Endothelial cell of umbilical vein (primary cell): ENCODE measurements around the gene DLX6. TPM values are rescaled to one million over a fixed set of nuclear protein-coding genes. Genes with fewer than 3 reads are reported as not detected.

Source experiments
- BruUV-seq: library from RNA; stranded (reverse); fragments of 400-500 nt; replicated peaks from 2 replicates; lab custom pipeline; 2021; lab: Mats Ljungman, UMichigan
- CTCF ChIA-PET: fragments of 300-600, 350-600 bp; sonication (Branson Sonifier 250); formaldehyde crosslinking; loops from one replicate; lab custom pipeline; 2021; ENCODE audit warnings: antibody characterized with exemption, inconsistent platforms; lab: Charles Lee
- POLR2A ChIA-PET: fragments of 300-600, 350-600 bp; sonication (Branson Sonifier 250); formaldehyde crosslinking; loops from one replicate; lab custom pipeline; 2021; ENCODE audit warnings: antibody characterized with exemption, inconsistent platforms; lab: Charles Lee
- DNase-seq: peaks from one replicate; pipeline ENCODE4 v3.0.0-alpha.2; 2011; ENCODE audit warnings: low read depth, low spot score
- FAIRE-seq: peaks from 2 replicates; lab custom pipeline; 2011; peaks lifted over from hg19 to GRCh38; lab: Jason Lieb, UNC
- H2AFZ ChIP-seq: 2 replicates; pipeline ENCODE4 v1.6.0; 2012; ENCODE audit warnings: low read depth, low read length, control low read depth, inconsistent platforms
- H3K27ac ChIP-seq: 2 replicates; pipeline ENCODE4 v1.5.1; 2011; ENCODE audit warnings: low read depth, mild to moderate bottlenecking, control low read depth, low read length, moderate library complexity; ENCODE audit not compliant: insufficient read depth
- H3K27me3 ChIP-seq, 2 experiments: 2 replicates each; pipeline versions ENCODE4 v1.6.0 to v1.6.1; 2011; ENCODE audit warnings: low read length in 2 of 2, mixed read lengths in 1 of 2; ENCODE audit not compliant: control insufficient read depth in 2 of 2, insufficient read depth in 2 of 2
- H3K36me3 ChIP-seq, 2 experiments: 2 replicates in 1 of 2; 3 replicates in 1 of 2; pipeline ENCODE4 v1.5.1; 2011; ENCODE audit warnings: low read length in 2 of 2, mild to moderate bottlenecking in 1 of 2, moderate library complexity in 1 of 2; ENCODE audit not compliant: control insufficient read depth in 2 of 2, insufficient read depth in 2 of 2; ENCODE audit errors: extremely low read depth in 1 of 2
- H3K4me1 ChIP-seq: 3 replicates; pipeline ENCODE4 v1.5.1; 2011; ENCODE audit warnings: mild to moderate bottlenecking, low read length; ENCODE audit not compliant: control insufficient read depth, insufficient read depth; ENCODE audit errors: extremely low read depth
- H3K4me2 ChIP-seq: 2 replicates; pipeline ENCODE4 v1.6.1; 2011; ENCODE audit warnings: low read length, control low read depth, mixed read lengths; ENCODE audit not compliant: insufficient read depth
- H3K4me3 ChIP-seq, 3 experiments: fragments of 200-600 bp in 1 of 3; sonication (generic), shearing (Covaris generic) in 1 of 3; replicated peaks in 1 of 3; 2 replicates each; pipeline ENCODE4 v1.5.1; 2011 to 2016; ENCODE audit warnings: control low read depth in 3 of 3, low read length in 3 of 3, mild to moderate bottlenecking in 2 of 3, inconsistent platforms in 1 of 3, low read depth in 1 of 3, moderate library complexity in 1 of 3; ENCODE audit not compliant: insufficient read depth in 1 of 3
- H3K79me2 ChIP-seq: 2 replicates; pipeline ENCODE4 v1.6.0; 2012; ENCODE audit warnings: low read length, inconsistent platforms; ENCODE audit not compliant: control insufficient read depth, insufficient read depth
- H3K9ac ChIP-seq: replicated peaks from 2 replicates; pipeline ENCODE3; 2011; ENCODE audit warnings: low read length, control low read depth; ENCODE audit not compliant: insufficient read depth; ENCODE audit errors: extremely low read depth
- H3K9me1 ChIP-seq: replicated peaks from 3 replicates; pipeline ENCODE4 v1.6.0; 2011; ENCODE audit warnings: mild to moderate bottlenecking, low read length; ENCODE audit not compliant: control insufficient read depth, insufficient read depth; ENCODE audit errors: extremely low read depth
- H3K9me3 ChIP-seq: replicated peaks from 2 replicates; pipeline ENCODE4 v1.5.1; 2012; ENCODE audit warnings: low read length, inconsistent platforms; ENCODE audit not compliant: control insufficient read depth, insufficient read depth
- H4K20me1 ChIP-seq: replicated peaks from 2 replicates; pipeline ENCODE3; 2011; ENCODE audit warnings: mild to moderate bottlenecking, low read length; ENCODE audit not compliant: control insufficient read depth, insufficient read depth; ENCODE audit errors: extremely low read depth
- EZH2 ChIP-seq: IDR thresholded peaks from 2 replicates; pipeline ENCODE4 v1.6.1; 2012; ENCODE audit warnings: borderline replicate concordance, low read depth, mild to moderate bottlenecking, moderate library complexity, low read length, inconsistent platforms; ENCODE audit not compliant: severe bottlenecking
- FOS ChIP-seq: IDR thresholded peaks from 2 replicates; pipeline ENCODE4 v1.6.1; 2011; ENCODE audit warnings: mild to moderate bottlenecking, low read length, moderate library complexity, borderline replicate concordance; ENCODE audit not compliant: insufficient read depth
- GATA2 ChIP-seq: IDR thresholded peaks from 2 replicates; pipeline ENCODE4 v1.7.0; 2011; ENCODE audit warnings: low read depth, mild to moderate bottlenecking, moderate library complexity, mixed read lengths, low read length; ENCODE audit not compliant: insufficient read length, insufficient read depth
- JUN ChIP-seq: IDR thresholded peaks from 2 replicates; pipeline ENCODE4 v1.6.1; 2011; ENCODE audit warnings: borderline replicate concordance, low read depth; ENCODE audit not compliant: insufficient read length, insufficient read depth
- MYC ChIP-seq: IDR thresholded peaks from one replicate; pipeline ENCODE4 v1.6.1; 2011; ENCODE audit warnings: mild to moderate bottlenecking, low read depth, low read length
- POLR2A ChIP-seq: IDR thresholded peaks from 2 replicates; pipeline ENCODE4 v1.6.1; 2012; ENCODE audit warnings: low read depth, mild to moderate bottlenecking, control low read depth, low read length
- POLR2AphosphoS5 ChIP-seq: IDR thresholded peaks from 2 replicates; pipeline ENCODE4 v1.6.1; 2012; ENCODE audit warnings: low read depth, mild to moderate bottlenecking, control low read depth, low read length, moderate library complexity; ENCODE audit not compliant: insufficient read depth
- dilution Hi-C: fragments of 300-500 bp; cut with MboI; formaldehyde crosslinking; loops from one replicate; pipeline ENCODE4 v1.15.0; 2019; ENCODE audit warnings: low sequenced_read_pairs; ENCODE audit not compliant: extremely low pct_ligation_motif_present
- intact Hi-C: fragments of 100-400 bp; cut with micrococcal nuclease; formaldehyde crosslinking; loops from one replicate; pipeline ENCODE4 v1.10.0; 2022
- polyA plus RNA-seq, 4 experiments: library from polyadenylated mRNA; depleted of rRNA in 3 of 4; stranded (reverse) in 3 of 4; unstranded in 1 of 4; fragments of >200 nt; gene quantifications; 2 replicates each; pipeline versions ENCODE4 v1.2.1 to v1.2.3, GENCODE V29; 2011 to 2012; ENCODE audit warnings: missing spikeins in 1 of 4
- total RNA-seq: library from RNA; stranded (reverse); gene quantifications from 2 replicates; pipeline ENCODE4 v1.2.3, GENCODE V29; 2021
- TF ChIP-seq, protein P1 (sequence below), 2 donors: IDR thresholded peaks; 1 replicate in 1 of 2; 2 replicates in 1 of 2; pipeline ENCODE4 v1.5.1; 2011; ENCODE audit warnings: low read length in 2 of 2, mild to moderate bottlenecking in 2 of 2, moderate library complexity in 2 of 2, control low read depth in 1 of 2, inconsistent platforms in 1 of 2, low read depth in 1 of 2; ENCODE audit not compliant: insufficient read depth in 1 of 2; ENCODE audit errors: extremely low read depth in 1 of 2
- TF ChIP-seq, protein P2 (sequence below): IDR thresholded peaks from 2 replicates; pipeline ENCODE4 v1.6.1; 2011; ENCODE audit not compliant: insufficient read depth, insufficient read length

The DLX6 gene
- total and polyA plus RNA-seq, 2 donors (not counting 3 experiments of a cell fraction or from before 2014, with no cell fraction given): not detected

DNA sequence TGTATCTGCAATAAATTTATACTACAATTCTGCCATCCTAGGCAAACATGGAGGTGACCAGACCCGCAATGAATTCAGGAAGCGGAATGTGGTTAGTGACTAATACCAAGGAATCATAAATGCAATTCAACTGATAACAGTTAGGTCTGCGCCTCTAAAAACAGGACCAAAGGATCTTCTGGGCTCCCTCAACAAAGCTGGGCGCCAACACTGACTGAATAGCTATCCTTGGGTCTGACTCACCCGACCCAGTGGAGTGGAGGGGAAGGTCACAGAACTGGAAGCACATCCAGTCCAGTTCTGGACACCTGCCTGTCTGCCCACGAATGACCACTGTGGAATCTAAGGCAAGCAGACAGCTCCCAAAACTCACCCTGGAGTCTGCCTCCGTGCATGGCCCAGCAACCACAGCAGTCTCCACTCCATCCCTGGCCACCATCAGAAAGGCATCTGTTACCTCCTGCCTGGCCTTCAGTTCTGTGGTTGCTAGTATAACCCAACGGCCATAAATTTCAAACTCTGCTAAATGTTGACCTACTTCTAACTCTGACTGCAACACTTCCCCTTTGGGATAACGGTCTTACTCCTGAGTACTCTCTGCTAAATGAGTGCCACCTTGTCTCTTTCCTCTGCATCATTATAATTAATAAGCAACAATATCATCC lies 43.0 kb upstream of the DLX6 start:
- ChIA-PET POLR2A (no interaction called here), CTCF (no interaction called here)
- TF ChIP-seq FOS: no peak
- TF ChIP-seq POLR2AphosphoS5: no peak
- TF ChIP-seq EZH2: no peak
- no peak for TF ChIP-seq GATA2
- TF ChIP-seq, protein P1, sequence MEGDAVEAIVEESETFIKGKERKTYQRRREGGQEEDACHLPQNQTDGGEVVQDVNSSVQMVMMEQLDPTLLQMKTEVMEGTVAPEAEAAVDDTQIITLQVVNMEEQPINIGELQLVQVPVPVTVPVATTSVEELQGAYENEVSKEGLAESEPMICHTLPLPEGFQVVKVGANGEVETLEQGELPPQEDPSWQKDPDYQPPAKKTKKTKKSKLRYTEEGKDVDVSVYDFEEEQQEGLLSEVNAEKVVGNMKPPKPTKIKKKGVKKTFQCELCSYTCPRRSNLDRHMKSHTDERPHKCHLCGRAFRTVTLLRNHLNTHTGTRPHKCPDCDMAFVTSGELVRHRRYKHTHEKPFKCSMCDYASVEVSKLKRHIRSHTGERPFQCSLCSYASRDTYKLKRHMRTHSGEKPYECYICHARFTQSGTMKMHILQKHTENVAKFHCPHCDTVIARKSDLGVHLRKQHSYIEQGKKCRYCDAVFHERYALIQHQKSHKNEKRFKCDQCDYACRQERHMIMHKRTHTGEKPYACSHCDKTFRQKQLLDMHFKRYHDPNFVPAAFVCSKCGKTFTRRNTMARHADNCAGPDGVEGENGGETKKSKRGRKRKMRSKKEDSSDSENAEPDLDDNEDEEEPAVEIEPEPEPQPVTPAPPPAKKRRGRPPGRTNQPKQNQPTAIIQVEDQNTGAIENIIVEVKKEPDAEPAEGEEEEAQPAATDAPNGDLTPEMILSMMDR (IDR thresholded peaks at IDR 0.05; ENCODE audit: extremely low read depth in 1 of 2, insufficient read depth in 1 of 2, low read depth in 1 of 2, low read length in 2 of 2): no peak
- TF ChIP-seq, protein P2, sequence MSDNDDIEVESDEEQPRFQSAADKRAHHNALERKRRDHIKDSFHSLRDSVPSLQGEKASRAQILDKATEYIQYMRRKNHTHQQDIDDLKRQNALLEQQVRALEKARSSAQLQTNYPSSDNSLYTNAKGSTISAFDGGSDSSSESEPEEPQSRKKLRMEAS: no peak
- no peak for TF ChIP-seq POLR2A
- no peak for TF ChIP-seq JUN
- no peak for TF ChIP-seq MYC
- DNase-seq: no peak
- no peaks in the 10 kb centered on the region for H4K20me1 ChIP-seq
- H3K9me1 ChIP-seq: no peaks in the 10 kb centered on the region
- no peaks in the 10 kb centered on the region for H3K27me3 ChIP-seq
- no peaks in the 10 kb centered on the region for H3K4me1 ChIP-seq
- intact Hi-C loops (no loop called here), dilution Hi-C loops (no loop called here)
- no peaks in the 10 kb centered on the region for H3K9me3 ChIP-seq
- no peaks in the 10 kb centered on the region for H3K79me2 ChIP-seq
- no TSS peak for BruUV-seq
- no peak overlapping the region for H3K27ac ChIP-seq
- H2AFZ ChIP-seq: no peak overlapping the region
- H3K4me3 ChIP-seq: no peak overlapping the region
- FAIRE-seq: no peak
- H3K36me3 ChIP-seq: no peaks in the 10 kb centered on the region
- no peak overlapping the region for H3K9ac ChIP-seq
- no peak overlapping the region for H3K4me2 ChIP-seq
